ENCODE data around the gene PP2D1.

Gene PP2D1

GRCh38 chr3:19938295-19938627 lies 73.8 kb downstream of the PP2D1 start:
- no peak overlapping the region for H3K4me3 ChIP-seq (ENCODE audit: low read depth, low read length)
- no peak for DNase-seq (ENCODE audit: low read depth)
- TF ChIP-seq CTCF (IDR thresholded peaks at IDR 0.05; ENCODE audit: control insufficient read depth, extremely low read depth, insufficient read depth): no peak

- H3K4me3 ChIP-seq (ENCODE audit: low read depth, low read length): no peak overlapping the region
- no peak for TF ChIP-seq CTCF (IDR thresholded peaks at IDR 0.05; ENCODE audit: control insufficient read depth, extremely low read depth, insufficient read depth)
- no peak for DNase-seq (ENCODE audit: low read depth)
These were observed 74.4 kb downstream of the PP2D1 start for GRCh38 chr3:19937459-19938294.
